ENCODE data around the gene RFWD3.

The RFWD3 gene

DNA sequence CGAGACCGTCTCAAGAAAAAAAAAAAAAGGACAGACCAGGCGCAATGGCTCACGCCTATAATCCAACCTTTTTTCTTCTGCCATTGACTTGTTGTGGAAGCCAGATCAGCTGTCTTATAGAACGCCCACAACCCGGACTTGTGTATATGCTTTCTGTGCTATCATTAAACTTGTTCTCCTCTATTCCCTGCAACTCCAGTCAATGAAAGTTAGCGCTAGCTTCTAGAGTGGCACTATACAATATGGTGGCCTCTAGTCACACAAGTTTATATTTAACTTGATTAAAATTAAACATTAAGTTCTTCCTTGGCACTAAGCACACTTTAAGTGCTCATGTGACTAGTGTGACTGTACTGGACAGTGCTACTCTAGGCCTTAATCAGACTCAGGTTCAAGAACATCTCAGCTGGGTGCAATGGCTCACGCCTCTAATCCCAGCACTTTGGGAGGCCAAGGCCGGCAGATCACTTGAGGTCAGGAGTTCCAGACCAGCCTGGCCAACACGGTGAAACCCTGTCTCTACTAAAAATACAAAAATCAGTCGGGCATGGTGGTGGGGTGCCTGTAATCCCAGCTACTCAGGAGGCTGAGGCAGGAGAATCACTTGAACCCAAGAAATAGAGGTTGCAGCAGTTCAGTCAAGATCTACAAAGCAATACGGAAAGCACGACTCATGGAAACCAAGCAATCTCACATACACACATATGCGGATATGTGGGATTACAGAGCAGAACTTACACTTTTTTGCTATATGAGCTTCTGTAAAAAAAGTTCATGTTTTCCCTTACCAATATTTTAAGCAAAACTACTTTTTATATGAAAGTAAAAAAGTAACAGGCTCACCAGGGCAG, 41.0 kb downstream of the RFWD3 start:
- no peak overlapping the region for H3K27ac ChIP-seq (ENCODE audit: low read depth, low read length)
- no peak overlapping the region for H3K9ac ChIP-seq (ENCODE audit: low read length in 5 of 5)
- H3K9me3 ChIP-seq (ENCODE audit: control insufficient read depth in 5 of 5, low read length in 5 of 5), result no peaks in the 10 kb centered on the region
- H3K4me1 ChIP-seq (ENCODE audit: control insufficient read depth in 5 of 5, insufficient read depth in 5 of 5, low read length in 5 of 5), result peaks cover 0 to 15% (median 0%) of the 10 kb centered on the region in 5 donors
- H3K36me3 ChIP-seq (ENCODE audit: control insufficient read depth in 5 of 5, insufficient read depth in 5 of 5, low read length in 5 of 5), result peaks cover 17 to 87% (median 68%) of the 10 kb centered on the region in 5 donors
- no peaks in the 10 kb centered on the region for H3K27me3 ChIP-seq (ENCODE audit: control insufficient read depth in 5 of 5, insufficient read depth in 4 of 5, low read length in 5 of 5)
- no peak overlapping the region for H3K4me3 ChIP-seq (ENCODE audit: low read depth in 1 of 5, low read length in 5 of 5)

DNA sequence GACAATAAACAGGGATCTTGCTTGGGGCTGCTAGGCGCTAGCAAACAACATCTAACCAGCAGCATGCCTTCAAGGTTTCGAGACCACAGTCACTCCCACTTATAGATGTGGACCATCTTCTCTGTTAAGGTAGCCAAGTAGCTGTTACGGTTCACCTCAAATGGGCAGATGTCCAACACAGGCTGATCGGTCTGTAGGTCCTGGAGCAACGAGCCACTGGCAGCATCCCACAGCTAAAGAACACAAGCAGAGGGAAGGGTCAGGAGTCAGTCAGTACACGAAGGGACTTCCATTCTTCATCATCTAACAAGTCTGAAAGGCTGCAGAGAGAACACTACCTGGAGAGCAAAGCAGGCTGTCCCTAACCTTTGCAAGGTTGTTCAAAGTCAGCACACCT, 42.8 kb downstream of the RFWD3 start:
- peaks cover 13 to 74% (median 51%) of the 10 kb centered on the region in 5 donors for H3K36me3 ChIP-seq (ENCODE audit: control insufficient read depth in 5 of 5, insufficient read depth in 5 of 5, low read length in 5 of 5)
- H3K9me3 ChIP-seq (ENCODE audit: control insufficient read depth in 5 of 5, low read length in 5 of 5), result no peaks in the 10 kb centered on the region
- H3K27ac ChIP-seq (ENCODE audit: low read depth, low read length), result no peak overlapping the region
- H3K4me1 ChIP-seq (ENCODE audit: control insufficient read depth in 5 of 5, insufficient read depth in 5 of 5, low read length in 5 of 5), result peaks cover 0 to 15% (median 0%) of the 10 kb centered on the region in 5 donors
- no peak overlapping the region for H3K4me3 ChIP-seq (ENCODE audit: low read depth in 1 of 5, low read length in 5 of 5)
- H3K9ac ChIP-seq (ENCODE audit: low read length in 5 of 5), result no peak overlapping the region
- no peaks in the 10 kb centered on the region for H3K27me3 ChIP-seq (ENCODE audit: control insufficient read depth in 5 of 5, insufficient read depth in 4 of 5, low read length in 5 of 5)

DNA sequence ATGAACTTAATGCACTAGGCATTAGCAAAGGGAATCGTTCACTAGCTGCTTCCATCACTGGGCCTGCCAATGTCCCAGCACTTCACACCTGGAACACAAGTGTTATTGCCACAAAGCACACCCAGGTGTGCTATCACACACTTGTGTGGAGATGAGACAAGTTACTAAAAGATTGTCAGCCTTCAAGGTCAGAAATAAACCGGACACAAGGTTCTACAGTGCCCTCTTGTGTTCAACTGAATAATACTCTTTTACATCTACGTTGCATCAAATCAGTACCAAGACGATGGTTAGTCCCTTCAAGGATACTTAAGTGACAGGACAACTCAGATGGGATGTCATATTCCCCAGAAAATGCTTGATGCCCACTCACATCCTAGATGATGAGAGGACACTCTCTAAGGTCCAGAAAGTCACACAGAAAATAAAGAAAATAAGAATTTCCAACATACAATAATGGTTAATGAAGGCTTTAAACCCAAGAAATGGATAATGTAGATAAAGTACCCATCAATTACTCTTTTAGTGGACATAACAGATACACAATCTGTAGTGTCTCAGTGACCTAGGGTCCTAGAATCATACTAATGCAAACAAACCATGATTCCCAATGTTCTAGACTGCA, 43.4 kb downstream of the RFWD3 start:
- H3K36me3 ChIP-seq (ENCODE audit: control insufficient read depth in 5 of 5, insufficient read depth in 5 of 5, low read length in 5 of 5), result peaks cover 13 to 69% (median 48%) of the 10 kb centered on the region in 5 donors
- H3K9ac ChIP-seq (ENCODE audit: low read length in 5 of 5), result no peak overlapping the region
- H3K9me3 ChIP-seq (ENCODE audit: control insufficient read depth in 5 of 5, low read length in 5 of 5), result no peaks in the 10 kb centered on the region
- H3K27me3 ChIP-seq (ENCODE audit: control insufficient read depth in 5 of 5, insufficient read depth in 4 of 5, low read length in 5 of 5), result no peaks in the 10 kb centered on the region
- no peak overlapping the region for H3K27ac ChIP-seq (ENCODE audit: low read depth, low read length)
- H3K4me1 ChIP-seq (ENCODE audit: control insufficient read depth in 5 of 5, insufficient read depth in 5 of 5, low read length in 5 of 5), result peaks cover 0 to 15% (median 0%) of the 10 kb centered on the region in 5 donors
- H3K4me3 ChIP-seq (ENCODE audit: low read depth in 1 of 5, low read length in 5 of 5), result no peak overlapping the region

DNA sequence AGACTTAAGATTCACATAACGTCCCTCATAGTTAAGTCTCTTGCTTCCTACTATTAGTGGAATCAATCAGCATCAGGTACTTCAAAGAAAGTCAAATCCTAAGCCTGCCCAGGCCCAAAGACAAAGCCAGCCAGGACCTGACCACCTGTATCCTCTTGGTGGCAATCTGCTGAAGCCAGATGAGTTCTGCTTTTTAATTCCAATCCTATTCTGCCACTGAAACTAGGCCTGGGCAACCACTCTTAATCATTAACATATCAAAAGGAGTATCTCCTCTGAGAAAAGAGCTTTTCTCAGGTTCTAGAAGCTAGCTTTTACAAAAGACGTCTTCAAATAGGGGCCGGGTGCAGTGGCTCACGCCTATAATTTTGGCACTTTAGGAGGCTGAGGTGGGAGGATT, 44.7 kb downstream of the RFWD3 start:
- Histone ChIP-seq H3K4me1 (ENCODE audit: control insufficient read depth in 5 of 5, insufficient read depth in 5 of 5, low read length in 5 of 5) (peaks cover 0 to 3% (median 0%) of the 10 kb centered on the region in 5 donors), H3K27ac (ENCODE audit: low read depth, low read length) (no peak overlapping the region), H3K36me3 (ENCODE audit: control insufficient read depth in 5 of 5, insufficient read depth in 5 of 5, low read length in 5 of 5) (peaks cover 12 to 57% (median 35%) of the 10 kb centered on the region in 5 donors), H3K9ac (ENCODE audit: low read length in 5 of 5) (no peak overlapping the region), H3K27me3 (ENCODE audit: control insufficient read depth in 5 of 5, insufficient read depth in 4 of 5, low read length in 5 of 5) (no peaks in the 10 kb centered on the region), H3K4me3 (ENCODE audit: low read depth in 1 of 5, low read length in 5 of 5) (no peak overlapping the region), H3K9me3 (ENCODE audit: control insufficient read depth in 5 of 5, low read length in 5 of 5) (no peaks in the 10 kb centered on the region)

DNA sequence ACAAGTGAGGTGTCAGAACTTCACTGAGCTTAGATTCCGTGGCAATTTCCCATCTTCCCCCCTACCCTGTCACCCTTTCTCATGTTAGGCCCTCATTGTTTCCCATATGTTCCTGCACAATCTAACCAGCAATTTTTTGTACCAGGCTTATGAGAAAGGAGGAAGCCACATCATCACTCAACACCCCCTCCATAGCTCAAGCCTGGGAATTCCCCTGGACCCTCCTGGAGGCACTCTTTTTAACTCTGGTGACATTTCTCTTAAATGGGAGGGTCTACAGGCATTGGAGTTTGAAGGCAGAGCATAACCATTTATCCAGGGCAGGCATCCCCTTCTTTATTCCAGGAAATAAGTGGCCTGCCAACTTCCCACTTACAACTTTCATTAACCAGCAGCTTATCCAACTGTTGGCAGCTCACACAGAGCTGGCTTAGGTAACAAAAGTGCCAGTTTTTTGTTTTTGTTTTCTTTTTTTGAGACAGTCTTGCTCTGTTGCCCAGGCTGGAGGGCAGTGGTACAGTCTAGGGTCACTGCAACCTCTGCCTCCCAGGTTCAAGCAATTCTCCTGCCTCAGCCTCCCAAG, 49.4 kb downstream of the RFWD3 start:
- Histone ChIP-seq H3K27me3 (ENCODE audit: control insufficient read depth in 5 of 5, insufficient read depth in 4 of 5, low read length in 5 of 5) (no peaks in the 10 kb centered on the region), H3K27ac (ENCODE audit: low read depth, low read length) (no peak overlapping the region), H3K4me1 (ENCODE audit: control insufficient read depth in 5 of 5, insufficient read depth in 5 of 5, low read length in 5 of 5) (no peaks in the 10 kb centered on the region), H3K36me3 (ENCODE audit: control insufficient read depth in 5 of 5, insufficient read depth in 5 of 5, low read length in 5 of 5) (peaks cover 0 to 13% (median 5%) of the 10 kb centered on the region in 5 donors), H3K9ac (ENCODE audit: low read length in 5 of 5) (no peak overlapping the region), H3K4me3 (ENCODE audit: low read depth in 1 of 5, low read length in 5 of 5) (no peak overlapping the region), H3K9me3 (ENCODE audit: control insufficient read depth in 5 of 5, low read length in 5 of 5) (no peaks in the 10 kb centered on the region)

DNA sequence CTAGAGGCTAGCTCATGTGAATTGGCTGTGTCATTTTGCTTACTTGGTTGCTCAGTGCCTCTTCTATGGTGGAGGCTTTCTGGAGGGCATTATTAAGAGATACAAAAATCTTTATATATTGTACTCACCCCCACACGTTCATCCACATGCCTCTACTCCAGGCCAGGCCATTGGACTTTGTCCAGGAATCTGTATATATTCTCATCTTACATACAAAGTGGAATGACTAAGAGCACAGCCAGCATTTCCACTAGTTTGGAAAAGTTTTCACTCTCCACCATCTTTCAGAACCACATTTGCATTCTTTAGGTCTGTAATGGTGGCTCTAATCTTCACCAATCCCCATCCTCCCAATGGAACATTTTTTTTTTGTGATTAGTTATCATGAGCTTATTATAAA, 55.0 kb downstream of the RFWD3 start:
- peaks cover 2 to 10% (median 9%) of the 10 kb centered on the region in 5 donors for H3K4me1 ChIP-seq (ENCODE audit: control insufficient read depth in 5 of 5, insufficient read depth in 5 of 5, low read length in 5 of 5)
- H3K9ac ChIP-seq (ENCODE audit: low read length in 5 of 5), result no peak overlapping the region
- no peaks in the 10 kb centered on the region for H3K27me3 ChIP-seq (ENCODE audit: control insufficient read depth in 5 of 5, insufficient read depth in 4 of 5, low read length in 5 of 5)
- no peak overlapping the region for H3K27ac ChIP-seq (ENCODE audit: low read depth, low read length)
- H3K9me3 ChIP-seq (ENCODE audit: control insufficient read depth in 5 of 5, low read length in 5 of 5), result no peaks in the 10 kb centered on the region
- no peaks in the 10 kb centered on the region for H3K36me3 ChIP-seq (ENCODE audit: control insufficient read depth in 5 of 5, insufficient read depth in 5 of 5, low read length in 5 of 5)
- no peak overlapping the region for H3K4me3 ChIP-seq (ENCODE audit: low read depth in 1 of 5, low read length in 5 of 5)

DNA sequence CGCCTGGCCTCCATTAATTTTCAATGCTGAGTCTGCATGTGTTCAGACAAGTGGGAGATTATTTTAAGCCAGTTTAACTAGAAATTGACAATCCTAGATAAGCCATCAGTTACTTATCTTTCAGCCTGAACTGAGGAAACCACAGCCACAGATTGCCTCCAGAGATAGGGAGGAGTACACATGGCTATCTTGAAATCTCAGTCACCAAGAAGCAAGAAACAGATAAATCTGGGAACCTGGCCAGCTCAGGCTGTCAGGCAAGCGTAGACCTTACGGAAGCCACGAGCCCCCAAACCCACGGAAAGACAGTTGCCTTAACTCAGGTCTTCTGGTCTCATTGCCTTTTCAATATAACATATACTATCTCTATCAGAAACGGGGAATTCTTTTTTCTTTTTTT, 57.7 kb downstream of the RFWD3 start:
- H3K4me3 ChIP-seq (ENCODE audit: low read depth in 1 of 5, low read length in 5 of 5), result no peak overlapping the region

DNA sequence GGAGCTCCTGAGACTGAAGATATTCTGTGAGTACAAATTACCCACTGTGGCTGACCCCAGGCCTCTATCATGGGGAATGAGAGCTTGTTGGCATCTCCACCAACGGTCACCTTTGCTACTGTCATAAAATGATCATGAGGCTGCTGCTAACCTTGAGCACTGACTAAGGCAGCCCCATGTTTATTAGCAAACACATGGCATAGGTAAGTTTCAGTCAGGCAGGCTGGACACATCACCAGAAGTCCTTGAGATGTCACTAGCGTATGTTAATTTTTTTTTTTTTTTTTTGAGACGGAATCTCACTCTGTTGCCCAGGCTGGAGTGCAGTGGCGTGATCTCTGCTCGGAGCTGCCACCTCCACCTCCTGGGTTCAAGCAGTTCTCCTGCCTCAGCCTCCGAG, 58.3 kb downstream of the RFWD3 start:
- Histone ChIP-seq H3K27me3 (ENCODE audit: control insufficient read depth in 5 of 5, insufficient read depth in 4 of 5, low read length in 5 of 5) (no peaks in the 10 kb centered on the region), H3K9me3 (ENCODE audit: control insufficient read depth in 5 of 5, low read length in 5 of 5) (no peaks in the 10 kb centered on the region), H3K4me3 (ENCODE audit: low read depth in 1 of 5, low read length in 5 of 5) (no peak overlapping the region), H3K9ac (ENCODE audit: low read length in 5 of 5) (no peak overlapping the region), H3K27ac (ENCODE audit: low read depth, low read length) (no peak overlapping the region), H3K4me1 (ENCODE audit: control insufficient read depth in 5 of 5, insufficient read depth in 5 of 5, low read length in 5 of 5) (peaks cover 2 to 41% (median 37%) of the 10 kb centered on the region in 5 donors), H3K36me3 (ENCODE audit: control insufficient read depth in 5 of 5, insufficient read depth in 5 of 5, low read length in 5 of 5) (no peaks in the 10 kb centered on the region)

More for the DNA sequence above, 57.7 kb downstream of the RFWD3 start:
- no peaks in the 10 kb centered on the region for H3K27me3 ChIP-seq (ENCODE audit: control insufficient read depth in 5 of 5, insufficient read depth in 4 of 5, low read length in 5 of 5)
- no peaks in the 10 kb centered on the region for H3K36me3 ChIP-seq (ENCODE audit: control insufficient read depth in 5 of 5, insufficient read depth in 5 of 5, low read length in 5 of 5)
- no peaks in the 10 kb centered on the region for H3K9me3 ChIP-seq (ENCODE audit: control insufficient read depth in 5 of 5, low read length in 5 of 5)
- H3K27ac ChIP-seq (ENCODE audit: low read depth, low read length), result no peak overlapping the region
- H3K9ac ChIP-seq (ENCODE audit: low read length in 5 of 5), result no peak overlapping the region
- peaks cover 2 to 35% (median 31%) of the 10 kb centered on the region in 5 donors for H3K4me1 ChIP-seq (ENCODE audit: control insufficient read depth in 5 of 5, insufficient read depth in 5 of 5, low read length in 5 of 5)

DNA sequence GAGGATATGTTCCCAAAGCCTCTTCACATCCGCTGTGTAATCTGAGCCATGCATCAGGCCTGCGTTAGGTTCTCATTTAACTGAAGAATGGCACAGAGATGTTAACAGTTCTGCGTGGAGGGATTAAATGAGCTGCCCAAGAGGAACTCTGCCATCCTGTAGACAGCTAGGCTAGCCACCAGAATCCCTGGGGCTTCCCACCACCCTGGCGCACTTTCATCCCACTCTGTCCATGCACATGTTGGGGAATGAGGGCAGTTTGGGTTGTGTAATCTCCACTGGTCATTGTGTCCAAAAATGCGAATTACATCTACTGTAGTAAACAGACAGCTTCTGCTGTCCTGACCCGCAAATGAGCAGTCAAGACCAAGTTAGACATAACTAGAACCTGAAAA, 58.7 kb downstream of the RFWD3 start:
- Histone ChIP-seq H3K9me3 (ENCODE audit: control insufficient read depth in 5 of 5, low read length in 5 of 5) (no peaks in the 10 kb centered on the region), H3K27me3 (ENCODE audit: control insufficient read depth in 5 of 5, insufficient read depth in 4 of 5, low read length in 5 of 5) (no peaks in the 10 kb centered on the region), H3K4me1 (ENCODE audit: control insufficient read depth in 5 of 5, insufficient read depth in 5 of 5, low read length in 5 of 5) (peaks cover 2 to 43% (median 39%) of the 10 kb centered on the region in 5 donors), H3K9ac (ENCODE audit: low read length in 5 of 5) (no peak overlapping the region), H3K27ac (ENCODE audit: low read depth, low read length) (no peak overlapping the region), H3K4me3 (ENCODE audit: low read depth in 1 of 5, low read length in 5 of 5) (peak overlapping the region in 3 of 5 donors; percentile 73 to 94 (median 94)), H3K36me3 (ENCODE audit: control insufficient read depth in 5 of 5, insufficient read depth in 5 of 5, low read length in 5 of 5) (no peaks in the 10 kb centered on the region)

All from subcutaneous abdominal adipose tissue (tissue), 5 donors.